Measurements from ENCODE around the gene PHLDA1.

Gene PHLDA1

GRCh38 chr12:76024102-76024781 lies 7.3 kb downstream of the PHLDA1 start:
- TF ChIP-seq ZFX (IDR thresholded peaks at IDR 0.05) (no peak), CTCF (conservative IDR thresholded peaks at IDR 0.05) (no peak)
- H3K27ac ChIP-seq: no peak overlapping the region

- TF ChIP-seq CTCF (conservative IDR thresholded peaks at IDR 0.05): no peak
- TF ChIP-seq ZFX (IDR thresholded peaks at IDR 0.05): no peak
- no peak overlapping the region for H3K27ac ChIP-seq
These were observed 8.4 kb downstream of the PHLDA1 start for GRCh38 chr12:76023069-76023690.

- no peak overlapping the region for H3K27ac ChIP-seq
- TF ChIP-seq CTCF (conservative IDR thresholded peaks at IDR 0.05): no peak
- TF ChIP-seq ZFX (IDR thresholded peaks at IDR 0.05): no peak
These were observed 9.1 kb downstream of the PHLDA1 start for GRCh38 chr12:76022506-76022905.

- TF ChIP-seq CTCF (conservative IDR thresholded peaks at IDR 0.05) (no peak), ZFX (IDR thresholded peaks at IDR 0.05) (no peak)
- H3K27ac ChIP-seq: no peak overlapping the region
These were observed 10.6 kb downstream of the PHLDA1 start for GRCh38 chr12:76020731-76021672.

- TF ChIP-seq ZFX (IDR thresholded peaks at IDR 0.05): no peak
- TF ChIP-seq CTCF (conservative IDR thresholded peaks at IDR 0.05): no peak
- no peak overlapping the region for H3K27ac ChIP-seq
These were observed 11.3 kb downstream of the PHLDA1 start for GRCh38 chr12:76020281-76020680.

- no peak overlapping the region for H3K27ac ChIP-seq
- no peak for TF ChIP-seq CTCF (conservative IDR thresholded peaks at IDR 0.05)
- TF ChIP-seq ZFX (IDR thresholded peaks at IDR 0.05): no peak
These were observed 12.9 kb downstream of the PHLDA1 start for GRCh38 chr12:76018672-76019071.

- H3K27ac ChIP-seq: no peak overlapping the region
- TF ChIP-seq CTCF (conservative IDR thresholded peaks at IDR 0.05) (no peak), ZFX (IDR thresholded peaks at IDR 0.05) (no peak)
These were observed 13.5 kb downstream of the PHLDA1 start for GRCh38 chr12:76018111-76018510.
